ENCODE data around the gene CFAP73. TPM values are rescaled to one million over a fixed set of nuclear protein-coding genes. Genes with fewer than 3 reads are reported as not detected.
"Not testable (repeated sequence)": the region's sequence is repeated elsewhere in the genome, so short reads cannot be mapped to it uniquely, and the experiment has no call there.

Gene CFAP73
- total and polyA plus RNA-seq, 4 donors, result 10.4 to 40.6 (median 14.6) TPM

- TF ChIP-seq CTCF (IDR thresholded peaks at IDR 0.05; ENCODE audit: control extremely low read depth, extremely low read depth), result no peak
- Histone ChIP-seq H3K4me1 (ENCODE audit: control insufficient read depth in 5 of 5, insufficient read depth in 5 of 5, low read length in 5 of 5) (no peaks in the 10 kb centered on the region), H3K27me3 (ENCODE audit: control insufficient read depth in 3 of 3, insufficient read depth in 3 of 3, low read length in 2 of 3) (peaks cover 0 to 4% (median 2%) of the 10 kb centered on the region in 3 donors), H3K4me3 (no peak overlapping the region), H3K27ac (ENCODE audit: low read depth in 1 of 2, low read length in 1 of 2) (no peak overlapping the region), H3K9me3 (ENCODE audit: control insufficient read depth in 4 of 4, insufficient read depth in 3 of 4, low read length in 3 of 4) (no peaks in the 10 kb centered on the region), H3K9ac (ENCODE audit: insufficient read depth in 1 of 2, low read length in 2 of 2) (no peak overlapping the region), H3K36me3 (ENCODE audit: control insufficient read depth in 4 of 4, insufficient read depth in 4 of 4, low read length in 4 of 4) (no peaks in the 10 kb centered on the region)
- WGBS, 2 donors, result 86 to 91% methylated on average over 22 of the region's 22 CpGs
- ATAC-seq (ENCODE audit: insufficient read depth, low FRiP score) (no peak), DNase-seq (no peak)
Observed at GRCh38 chr12:113115455-113116126, 33.9 kb upstream of the CFAP73 start.

DNA sequence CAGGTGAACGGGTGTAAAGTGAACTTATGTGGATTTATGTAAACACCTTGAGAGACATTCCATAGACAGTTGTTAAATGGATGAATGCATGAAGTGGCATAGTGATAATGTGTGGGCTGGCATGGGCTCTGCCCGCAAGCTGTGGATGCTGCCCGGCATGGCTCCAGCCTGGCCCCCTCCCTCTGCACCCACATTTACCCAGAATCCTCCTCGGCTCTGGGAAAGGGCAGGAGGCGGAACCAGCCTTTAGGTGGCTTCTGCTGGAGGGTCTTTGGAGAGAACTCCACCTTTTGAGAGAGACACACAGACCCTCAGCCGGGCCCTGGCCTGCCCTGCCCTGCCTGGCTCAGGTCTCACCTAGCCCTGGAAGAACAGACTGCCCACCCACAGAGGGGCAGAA, 32.6 kb upstream of the CFAP73 start:
- 49 to 79% methylated on average over 6 of the region's 6 CpGs for WGBS, 2 donors
- H3K9ac ChIP-seq (ENCODE audit: insufficient read depth in 1 of 2, low read length in 2 of 2), result no peak overlapping the region
- peaks cover 0 to 2% (median 0%) of the 10 kb centered on the region in 4 donors for H3K9me3 ChIP-seq (ENCODE audit: control insufficient read depth in 4 of 4, insufficient read depth in 3 of 4, low read length in 3 of 4)
- H3K27ac ChIP-seq (ENCODE audit: low read depth in 1 of 2, low read length in 1 of 2), result no peak overlapping the region
- H3K36me3 ChIP-seq (ENCODE audit: control insufficient read depth in 4 of 4, insufficient read depth in 4 of 4, low read length in 4 of 4), result no peaks in the 10 kb centered on the region
- no peaks in the 10 kb centered on the region for H3K4me1 ChIP-seq (ENCODE audit: control insufficient read depth in 5 of 5, insufficient read depth in 5 of 5, low read length in 5 of 5)
- peaks cover 0 to 2% (median 0%) of the 10 kb centered on the region in 3 donors for H3K27me3 ChIP-seq (ENCODE audit: control insufficient read depth in 3 of 3, insufficient read depth in 3 of 3, low read length in 2 of 3)
- no peak overlapping the region for H3K4me3 ChIP-seq
- no peak for TF ChIP-seq CTCF (IDR thresholded peaks at IDR 0.05; ENCODE audit: control extremely low read depth, extremely low read depth)
- ATAC-seq (ENCODE audit: insufficient read depth, low FRiP score) (no peak), DNase-seq (no peak)

DNA sequence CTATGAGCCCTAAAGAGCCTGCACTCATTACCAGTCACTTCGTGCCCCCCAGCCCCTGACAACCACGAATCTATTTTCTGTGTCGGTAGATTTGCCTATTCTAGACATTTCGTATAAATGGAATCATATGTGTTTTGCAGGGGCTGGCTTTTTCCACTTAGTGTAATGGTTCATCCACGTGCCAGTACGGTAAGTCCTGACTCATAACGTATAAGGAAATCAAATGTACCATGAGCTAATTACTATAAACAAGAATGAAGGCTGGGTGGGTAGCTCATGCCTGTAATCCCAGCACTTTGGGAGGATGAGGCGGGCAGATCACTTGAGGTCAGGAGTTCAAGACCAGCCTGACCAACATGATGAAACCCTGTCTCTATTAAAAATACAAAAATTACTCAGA, 31.8 kb upstream of the CFAP73 start:
- WGBS, 2 donors, result 80 to 85% methylated on average over 8 of the region's 8 CpGs
- not testable (repeated sequence) for ATAC-seq (ENCODE audit: insufficient read depth, low FRiP score); H3K9me3 ChIP-seq (ENCODE audit: control insufficient read depth in 4 of 4, insufficient read depth in 3 of 4, low read length in 3 of 4); H3K4me1 ChIP-seq (ENCODE audit: control insufficient read depth in 5 of 5, insufficient read depth in 5 of 5, low read length in 5 of 5); H3K27ac ChIP-seq (ENCODE audit: low read depth in 1 of 2, low read length in 1 of 2); H3K9ac ChIP-seq (ENCODE audit: insufficient read depth in 1 of 2, low read length in 2 of 2); H3K4me3 ChIP-seq; DNase-seq; H3K27me3 ChIP-seq (ENCODE audit: control insufficient read depth in 3 of 3, insufficient read depth in 3 of 3, low read length in 2 of 3); H3K36me3 ChIP-seq (ENCODE audit: control insufficient read depth in 4 of 4, insufficient read depth in 4 of 4, low read length in 4 of 4)

GRCh38 chr12:113118142-113118541, 31.4 kb upstream of the CFAP73 start:
- H3K9me3 ChIP-seq (ENCODE audit: control insufficient read depth in 4 of 4, insufficient read depth in 3 of 4, low read length in 3 of 4), result peaks cover 0 to 5% (median under 1%) of the 10 kb centered on the region in 4 donors
- no peak overlapping the region for H3K4me3 ChIP-seq
- DNase-seq (no peak), ATAC-seq (ENCODE audit: insufficient read depth, low FRiP score) (no peak)
- no peak overlapping the region for H3K27ac ChIP-seq (ENCODE audit: low read depth in 1 of 2, low read length in 1 of 2)
- 96 to 97% methylated on average over 1 of the region's 1 CpG for WGBS, 2 donors
- H3K9ac ChIP-seq (ENCODE audit: insufficient read depth in 1 of 2, low read length in 2 of 2), result no peak overlapping the region
- H3K36me3 ChIP-seq (ENCODE audit: control insufficient read depth in 4 of 4, insufficient read depth in 4 of 4, low read length in 4 of 4), result no peaks in the 10 kb centered on the region
- H3K27me3 ChIP-seq (ENCODE audit: control insufficient read depth in 3 of 3, insufficient read depth in 3 of 3, low read length in 2 of 3), result peaks cover 0 to 2% (median 0%) of the 10 kb centered on the region in 3 donors
- no peak for TF ChIP-seq CTCF (IDR thresholded peaks at IDR 0.05; ENCODE audit: control extremely low read depth, extremely low read depth)
- H3K4me1 ChIP-seq (ENCODE audit: control insufficient read depth in 5 of 5, insufficient read depth in 5 of 5, low read length in 5 of 5), result no peaks in the 10 kb centered on the region

All from lung (tissue), 12 donors.